Fibroblast of skin of left quadriceps (primary cell): Measurements from ENCODE around the gene PIGU.
"Not testable (repeated sequence)": the region's sequence is repeated elsewhere in the genome, so short reads cannot be mapped to it uniquely, and the experiment has no call there.

ENCODE experiments used
- DNase-seq, 2 experiments: peaks; one replicate each; pipeline ENCODE4 v3.0.0-alpha.2; 2013; ENCODE audit warnings: low read depth in 2 of 2

Gene PIGU

GRCh38 chr20:34532756-34533155 lies 144.1 kb downstream of the PIGU start:
- no peak for DNase-seq

GRCh38 chr20:34532320-34532719 lies 144.6 kb downstream of the PIGU start:
- no peak for DNase-seq

GRCh38 chr20:34531608-34532265 lies 145.2 kb downstream of the PIGU start:
- DNase-seq = no peak

- DNase-seq = no peak
These were observed 146.6 kb downstream of the PIGU start for GRCh38 chr20:34530342-34530741.

DNA sequence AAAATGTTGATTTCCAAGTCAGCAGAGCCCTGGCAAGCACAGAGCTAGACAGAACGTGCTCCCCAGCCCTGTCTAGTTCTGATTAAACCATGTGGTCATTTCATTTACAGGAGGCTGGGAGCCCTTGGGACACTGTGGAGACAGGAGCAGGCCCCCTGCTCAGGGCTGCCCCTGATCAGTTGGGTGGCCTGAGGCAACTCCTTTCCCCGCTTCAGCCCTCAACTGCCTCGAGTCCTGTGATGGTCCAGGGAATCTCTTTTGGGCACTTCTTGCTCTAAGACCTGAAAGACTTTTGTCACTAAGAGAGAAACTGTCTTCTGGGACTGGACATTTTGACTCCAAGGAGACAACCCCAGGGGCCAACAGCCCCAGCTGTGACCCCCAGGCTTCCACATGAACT lies 147.2 kb downstream of the PIGU start:
- DNase-seq = no peak

GRCh38 chr20:34528921-34529297 lies 148.0 kb downstream of the PIGU start:
- DNase-seq = no peak

DNA sequence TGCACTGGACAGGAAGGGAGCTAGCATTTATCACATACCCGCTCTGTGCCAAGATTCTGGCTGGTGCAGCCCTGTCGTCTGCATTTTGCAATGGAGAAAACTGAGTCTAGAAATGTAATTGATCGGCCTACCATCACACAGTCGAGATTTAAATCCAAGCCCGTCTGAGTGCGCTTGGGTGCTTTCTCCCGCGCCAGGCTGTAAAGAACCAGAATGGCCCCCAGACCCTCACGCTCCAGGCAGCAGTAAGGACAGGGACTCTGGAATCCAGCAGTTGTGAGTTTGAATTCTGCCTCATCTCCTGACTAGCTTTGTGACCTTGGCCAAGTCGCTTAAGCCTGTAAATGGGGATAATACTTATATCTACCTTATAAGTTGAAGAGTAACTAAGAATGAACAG lies 149.9 kb downstream of the PIGU start:
- DNase-seq = no peak

DNA sequence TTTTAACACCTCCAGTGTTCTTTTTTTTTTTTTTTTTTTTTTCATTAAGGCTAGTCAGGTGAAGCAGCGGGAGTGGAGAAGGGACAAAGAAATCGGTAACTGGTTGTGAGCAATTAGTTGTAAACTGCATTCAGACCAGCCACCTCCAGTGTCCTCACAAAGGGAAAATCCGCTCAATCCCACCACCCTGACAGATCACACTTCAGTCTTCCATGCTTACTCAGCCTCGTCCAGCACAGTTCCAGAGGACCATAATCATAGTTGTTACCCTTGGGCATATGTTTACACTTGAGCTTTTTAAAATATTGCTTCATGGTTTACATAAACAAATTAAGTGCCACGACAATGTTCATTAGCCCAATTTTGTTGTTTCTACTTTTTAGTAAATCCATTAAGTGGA lies 150.4 kb downstream of the PIGU start:
- DNase-seq = no peak

DNA sequence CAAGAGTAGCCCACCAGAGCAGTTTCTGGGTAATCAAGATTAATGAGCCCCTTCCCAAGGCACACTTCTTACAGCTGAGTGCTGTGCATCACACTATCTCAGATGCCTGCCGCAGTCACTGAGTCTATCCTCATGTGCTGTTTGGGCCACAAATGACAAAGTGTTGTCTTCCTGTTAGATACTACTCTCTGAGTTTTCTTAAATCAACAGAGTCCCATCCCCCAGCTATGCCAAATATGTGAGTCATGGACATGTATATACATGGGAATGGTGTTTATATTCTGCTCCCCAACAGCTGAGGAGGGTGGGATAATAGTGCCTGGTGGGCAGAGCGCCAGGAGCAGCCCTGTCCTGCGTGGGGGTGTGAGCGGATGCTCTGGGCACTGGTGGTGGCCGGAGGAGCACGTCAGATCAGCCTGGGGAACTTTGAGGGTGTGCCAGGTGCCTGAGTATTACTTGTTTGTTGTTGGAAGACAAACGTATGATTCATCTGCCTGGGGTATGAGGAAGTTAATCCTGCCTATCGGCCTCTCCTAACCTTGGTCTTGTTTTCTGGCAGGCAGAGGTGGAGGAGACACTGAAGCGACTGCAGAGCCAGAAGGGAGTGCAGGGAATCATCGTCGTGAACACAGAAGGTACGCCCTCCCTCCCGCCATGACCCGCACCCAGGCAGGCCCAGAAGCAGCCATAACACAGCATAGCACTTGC lies 151.0 kb downstream of the PIGU start:
- peak; percentile 78 to 81 for DNase-seq

DNA sequence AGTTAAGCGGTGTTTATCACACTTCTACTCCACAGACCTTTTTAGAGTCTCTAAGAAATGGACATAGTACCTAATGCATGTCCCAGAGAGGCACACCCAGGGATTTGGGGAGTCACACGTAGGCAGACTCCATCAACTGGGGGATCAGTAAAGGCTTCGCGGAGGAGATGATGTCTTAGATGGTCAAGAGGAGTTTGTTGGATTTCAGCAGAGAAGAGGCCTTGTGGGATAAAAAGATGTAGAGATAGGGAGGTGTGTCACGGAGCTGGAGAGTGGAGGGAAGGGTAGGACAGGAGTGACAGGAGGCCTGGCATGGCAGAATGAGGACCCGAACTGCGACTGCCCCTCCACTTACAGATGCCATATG lies 151.6 kb downstream of the PIGU start:
- no peak for DNase-seq

GRCh38 chr20:34524426-34524825 lies 152.5 kb downstream of the PIGU start:
- no peak for DNase-seq

DNA sequence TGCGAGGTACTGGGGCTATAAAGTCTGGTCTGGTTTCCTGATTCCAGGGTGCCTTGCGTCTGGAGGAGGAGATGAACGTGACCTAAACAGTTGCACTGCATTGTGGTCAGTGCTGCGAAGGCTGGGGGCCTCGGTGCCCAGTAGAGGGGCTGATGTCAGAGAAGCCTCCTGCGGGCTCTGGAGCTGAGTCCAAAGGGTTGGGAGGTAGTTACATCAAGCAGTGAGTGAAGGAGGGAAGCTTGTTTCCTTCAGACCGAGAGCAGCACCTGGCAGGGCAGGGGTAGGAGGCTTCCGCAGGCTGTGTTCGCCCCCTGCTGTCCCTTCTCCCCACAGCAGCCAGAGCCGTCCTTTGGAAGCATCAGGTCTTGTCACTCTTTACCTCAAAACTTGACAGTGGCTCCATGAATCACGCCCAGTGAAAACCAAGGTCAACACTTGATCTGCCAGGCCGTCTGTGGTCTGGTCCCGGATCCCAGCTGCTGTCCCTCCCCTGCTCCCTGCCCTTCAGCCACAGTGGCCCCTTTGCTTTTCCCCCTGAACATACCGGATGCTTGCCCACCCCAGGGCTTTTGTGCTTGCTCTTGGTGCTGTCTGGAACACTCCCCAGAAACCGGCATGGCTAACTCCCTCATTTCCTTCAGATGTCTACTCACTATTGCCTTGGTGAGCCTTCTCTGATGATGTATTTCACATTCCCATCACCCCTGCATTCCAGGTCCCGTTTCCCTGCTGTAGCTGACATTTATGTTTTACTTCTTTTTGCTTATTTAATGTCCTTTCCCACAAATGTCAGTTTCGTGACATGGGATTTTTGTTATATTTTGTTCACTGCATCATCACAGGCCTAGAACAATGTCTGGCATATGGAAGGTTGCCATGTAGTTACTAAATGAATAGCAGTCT lies 153.7 kb downstream of the PIGU start:
- DNase-seq = peak in 1 of 2 experiments; percentile 44

DNA sequence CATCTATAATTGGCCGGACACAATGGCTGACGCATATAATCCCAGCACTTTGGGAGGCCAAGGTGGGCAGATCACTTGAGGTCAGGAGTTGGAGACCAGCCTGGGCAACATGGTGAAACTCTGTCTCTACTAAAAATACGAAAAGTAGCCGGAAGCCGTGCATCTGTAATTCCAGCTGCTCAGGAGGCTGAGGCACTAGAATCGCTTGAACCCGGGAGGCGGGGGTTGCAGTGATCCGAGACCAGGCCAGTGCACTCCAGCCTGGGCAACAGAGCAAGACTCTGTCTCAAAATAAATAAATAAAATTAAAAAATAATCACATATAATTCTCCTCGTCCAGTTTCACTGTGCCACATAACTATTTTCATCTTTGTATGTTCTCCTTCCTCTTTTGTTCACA lies 157.1 kb downstream of the PIGU start:
- DNase-seq = not testable (repeated sequence)

- not testable (repeated sequence) for DNase-seq
These were observed 158.0 kb downstream of the PIGU start for GRCh38 chr20:34518863-34519262.

- no peak for DNase-seq
These were observed 159.8 kb downstream of the PIGU start for GRCh38 chr20:34517114-34517505.

- DNase-seq = peak; percentile 92 to 93
These were observed 160.4 kb downstream of the PIGU start, which contains the start of gene DYNLRB1 for GRCh38 chr20:34516247-34517113. DYNLRB1 (plus strand) TSS chr20:34516422; CDS start chr20:34516459, 37 bp downstream.

GRCh38 chr20:34515484-34516246 lies 161.2 kb downstream of the PIGU start:
- DNase-seq = no peak

DNA sequence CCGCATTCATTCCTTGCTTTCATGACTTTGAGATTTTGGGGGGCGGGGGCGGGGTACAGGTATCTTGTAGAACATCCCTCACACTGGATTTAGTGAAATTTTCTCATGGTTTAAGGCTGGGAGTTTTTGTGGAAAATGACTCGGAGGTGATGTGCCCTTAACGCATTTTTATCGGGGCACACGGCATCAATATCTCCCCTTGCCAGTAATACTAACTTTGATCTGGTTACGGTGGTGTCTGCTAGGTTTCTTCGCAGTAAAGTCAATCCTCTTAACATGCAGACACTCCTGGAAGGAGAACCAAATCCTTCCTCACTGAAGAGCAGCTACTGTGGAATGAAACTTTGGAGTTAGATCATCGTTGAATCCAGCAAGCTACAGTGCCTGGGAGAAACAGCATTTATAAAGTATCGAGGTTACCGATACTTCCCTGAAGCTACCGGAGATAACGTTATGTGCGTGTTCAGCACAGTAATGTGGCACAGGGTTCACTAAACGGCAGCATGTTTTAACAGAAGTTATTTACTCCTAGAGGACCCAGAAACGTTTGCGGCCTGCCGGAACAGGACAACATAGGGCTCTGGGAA lies 161.9 kb downstream of the PIGU start:
- DNase-seq = no peak

GRCh38 chr20:34514034-34514433 lies 162.9 kb downstream of the PIGU start:
- DNase-seq = not testable (repeated sequence)

DNA sequence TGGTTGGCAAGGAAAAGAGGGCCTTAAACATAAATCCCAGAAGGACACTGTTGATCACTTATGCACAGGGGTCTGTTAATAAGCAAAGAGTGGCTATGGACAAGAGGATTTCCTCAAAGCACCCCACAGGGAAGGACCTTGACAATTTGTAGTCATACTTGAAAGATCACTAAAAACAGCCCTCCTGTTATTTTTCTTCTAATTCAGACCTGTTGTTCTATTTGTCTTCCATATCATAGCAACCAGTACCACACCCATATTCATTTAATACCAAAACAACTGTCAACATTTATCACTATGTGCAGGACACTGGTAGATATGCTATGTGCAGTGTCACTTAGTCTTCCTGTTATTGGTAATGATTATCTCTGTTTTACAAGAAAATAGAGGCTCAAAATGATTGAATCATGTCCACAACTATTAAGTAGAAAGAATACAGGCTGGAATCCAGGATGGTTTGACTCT lies 163.9 kb downstream of the PIGU start:
- no peak for DNase-seq
